ENCODE measurements around the gene KRTAP10-11. TPM values are rescaled to one million over a fixed set of nuclear protein-coding genes. Genes with fewer than 3 reads are reported as not detected.
"Not testable (repeated sequence)": the region's sequence is repeated elsewhere in the genome, so short reads cannot be mapped to it uniquely, and the experiment has no call there.

The KRTAP10-11 gene
- polyA plus RNA-seq, 1 of the 3 experiments (the other 2 are of a cell fraction): not detected

GRCh38 chr21:44609193-44609592 is 37.0 kb upstream of the KRTAP10-11 start:
- Histone ChIP-seq H3K9me3 (no peaks in the 10 kb centered on the region), H3K4me2 (no peak overlapping the region), H3K36me3 (replicated peaks in 1 of 2; ENCODE audit: control insufficient read depth in 1 of 2, insufficient read depth in 2 of 2, low read length in 1 of 2) (no peaks in the 10 kb centered on the region), H3K9me2 (no peaks in the 10 kb centered on the region), H3K4me3 (ENCODE audit: low read depth in 2 of 2, low read length in 1 of 2) (no peak overlapping the region), H3F3A (replicated peaks; ENCODE audit: insufficient read depth) (no peaks in the 10 kb centered on the region), H3K9ac (no peak overlapping the region), H3K27me3 (ENCODE audit: insufficient read depth) (peaks cover 18% of the 10 kb centered on the region), H3K4me1 (ENCODE audit: control insufficient read depth in 1 of 2, insufficient read depth in 2 of 2, low read depth in 1 of 2, low read length in 1 of 2) (no peaks in the 10 kb centered on the region), H3K79me2 (ENCODE audit: insufficient read depth) (no peaks in the 10 kb centered on the region), H3K27ac (ENCODE audit: low read depth in 2 of 2, low read length in 1 of 2) (no peak overlapping the region), H2AFZ (ENCODE audit: low read depth) (no peak overlapping the region), H4K20me1 (ENCODE audit: insufficient read depth) (no peaks in the 10 kb centered on the region)
- CTCF ChIA-PET: interaction anchor here (1.1 kb wide), 1 partner anchor 12 kb away, joined by 3 read pairs; no protein-coding TSS in a partner anchor
- DNase-seq: no peak
- TF ChIP-seq REST (IDR thresholded peaks at IDR 0.05; ENCODE audit: low read depth, low read length) (no peak), EZH2phosphoT487 (IDR thresholded peaks at IDR 0.05; ENCODE audit: borderline replicate concordance, low read depth) (no peak), SIN3A (IDR thresholded peaks at IDR 0.05; ENCODE audit: borderline replicate concordance, low read depth, low read length) (no peak), RFX5 (IDR thresholded peaks at IDR 0.05; ENCODE audit: low read length) (no peak), NFIC (IDR thresholded peaks at IDR 0.05; ENCODE audit: borderline replicate concordance) (no peak), IRF3 (IDR thresholded peaks at IDR 0.05; ENCODE audit: low read depth, low read length) (no peak), RXRA (IDR thresholded peaks at IDR 0.05; ENCODE audit: borderline replicate concordance, low read depth) (no peak), TAF1 (IDR thresholded peaks at IDR 0.05; ENCODE audit: borderline replicate concordance, low read depth, low read length) (no peak), USF1 (IDR thresholded peaks at IDR 0.05; ENCODE audit: borderline replicate concordance, low read depth) (no peak)
- POLR2A ChIA-PET: no interaction called here

- H4K20me1 ChIP-seq (ENCODE audit: insufficient read depth); H3F3A ChIP-seq (replicated peaks; ENCODE audit: insufficient read depth); H3K27ac ChIP-seq (ENCODE audit: low read depth in 2 of 2, low read length in 1 of 2); H3K79me2 ChIP-seq (ENCODE audit: insufficient read depth); H3K4me2 ChIP-seq; H3K9me2 ChIP-seq; DNase-seq; POLR2A ChIA-PET; H3K4me1 ChIP-seq (ENCODE audit: control insufficient read depth in 1 of 2, insufficient read depth in 2 of 2, low read depth in 1 of 2, low read length in 1 of 2); H3K9ac ChIP-seq; H3K36me3 ChIP-seq (replicated peaks in 1 of 2; ENCODE audit: control insufficient read depth in 1 of 2, insufficient read depth in 2 of 2, low read length in 1 of 2); H3K9me3 ChIP-seq; H3K4me3 ChIP-seq (ENCODE audit: low read depth in 2 of 2, low read length in 1 of 2); H2AFZ ChIP-seq (ENCODE audit: low read depth); CTCF ChIA-PET: not testable (repeated sequence)
- peaks cover 29% of the 10 kb centered on the region for H3K27me3 ChIP-seq (ENCODE audit: insufficient read depth)
- 34% methylated on average over 6 of the region's 7 CpGs for WGBS (ENCODE audit: low lambda C conversion rate)
Measured at GRCh38 chr21:44610157-44610843, 35.9 kb upstream of the KRTAP10-11 start.

Measured in SK-N-SH (cell line).